Esophagus muscularis mucosa (tissue), 3 donors: ENCODE data around the gene ACD.

Experiments
- CTCF ChIP-seq, 3 experiments: fragments of 200-600 bp in 2 of 3; fragments of 450-650 bp in 1 of 3; sonication (generic) in 2 of 3; IDR thresholded peaks; one replicate each; pipeline ENCODE4 v1.5.1; 2017 to 2019; ENCODE audit warnings: antibody characterized with exemption in 3 of 3, mild to moderate bottlenecking in 2 of 3, moderate library complexity in 1 of 3
- POLR2AphosphoS5 ChIP-seq, 2 donors: sonication (generic); formaldehyde crosslinking; IDR thresholded peaks; one replicate each; pipeline ENCODE4 v1.6.1; 2017; ENCODE audit warnings: antibody characterized with exemption in 2 of 2

- TF ChIP-seq POLR2AphosphoS5 (IDR thresholded peaks at IDR 0.05): no peak
- TF ChIP-seq CTCF (IDR thresholded peaks at IDR 0.05): no peak
Measured at GRCh38 chr16:67668495-67669157, 8.6 kb upstream of the ACD start.
